GM23248 (cell line): ENCODE measurements around the gene CCDC78.

ENCODE experiments used
- EZH2 ChIP-seq: fragments of 200-600 bp; sonication (generic); IDR thresholded peaks from 2 replicates; pipeline ENCODE4 v1.6.1; 2018; ENCODE audit warnings: antibody characterized with exemption, mild to moderate bottlenecking; ENCODE audit not compliant: insufficient read depth, poor library complexity, severe bottlenecking
- EZH2phosphoT487 ChIP-seq: fragments of 200-600 bp; sonication (generic); IDR thresholded peaks from 2 replicates; pipeline ENCODE4 v1.6.1; 2018; ENCODE audit warnings: antibody characterized with exemption, moderate library complexity, mild to moderate bottlenecking, low read depth; ENCODE audit not compliant: insufficient read depth

GRCh38 chr16:672851-673250 lies 53.4 kb downstream of the CCDC78 start:
- TF ChIP-seq EZH2 (no peak), EZH2phosphoT487 (no peak)
